IMR-90 (cell line): ENCODE data around the gene CYP8B1. TPM values are rescaled to one million over a fixed set of nuclear protein-coding genes. Genes with fewer than 3 reads are reported as not detected.
A peak's percentile ranks its signal among the peaks of the same experiment; 100 is the strongest.

Source experiments
- ATAC-seq: fragments of 200-7000 bp; cut with Tn5 transposase; 2 replicates; pipeline ENCODE4 v1.9.1; 2020; ENCODE audit warnings: low read depth, mild to moderate bottlenecking, moderate library complexity
- BruUV-seq: library from RNA; stranded (reverse); fragments of 400-500 nt; replicated peaks from 2 replicates; lab custom pipeline; 2021; lab: Mats Ljungman, UMichigan
- CTCF ChIA-PET: fragments of 300-600 bp; formaldehyde crosslinking; extraction: SDS; loops from one replicate; lab custom pipeline; 2021; ENCODE audit warnings: antibody characterized with exemption; lab: Yijun Ruan, JAX
- POLR2A ChIA-PET: fragments of 300-600 bp; sonication (Branson Sonifier 250); formaldehyde crosslinking; loops from one replicate; lab custom pipeline; 2022; ENCODE audit warnings: antibody characterized with exemption; ENCODE audit not compliant: unreplicated experiment; lab: Charles Lee
- DNase-seq: peaks from one replicate; pipeline ENCODE4 v3.0.0; 2013
- H2AFZ ChIP-seq: replicated peaks from 2 replicates; pipeline ENCODE3; 2013; ENCODE audit warnings: low read length, mild to moderate bottlenecking; ENCODE audit not compliant: poor library complexity
- H2AK5ac ChIP-seq: 2 replicates; pipeline ENCODE4 v1.6.1; 2013; ENCODE audit warnings: low read depth, low read length, inconsistent platforms
- H2AK9ac ChIP-seq: replicated peaks from 2 replicates; pipeline ENCODE3; 2013; ENCODE audit warnings: mild to moderate bottlenecking, low read depth, low read length, moderate library complexity; ENCODE audit not compliant: poor library complexity
- H2BK120ac ChIP-seq: 2 replicates; pipeline ENCODE4 v1.6.1; 2013; ENCODE audit warnings: low read depth, low read length, inconsistent platforms
- H2BK15ac ChIP-seq: 3 replicates; pipeline ENCODE4 v1.6.1; 2013; ENCODE audit warnings: low read depth, low read length, inconsistent platforms
- H2BK20ac ChIP-seq: 2 replicates; pipeline ENCODE4 v1.6.1; 2013; ENCODE audit warnings: low read depth, mild to moderate bottlenecking, inconsistent platforms, low read length, moderate library complexity
- H2BK5ac ChIP-seq: 2 replicates; pipeline ENCODE4 v1.6.1; 2013; ENCODE audit warnings: mild to moderate bottlenecking, low read depth, low read length, inconsistent platforms; ENCODE audit not compliant: poor library complexity, severe bottlenecking
- H3K14ac ChIP-seq: replicated peaks from 2 replicates; pipeline ENCODE4 v1.6.1; 2013; ENCODE audit warnings: low read depth, low read length, inconsistent platforms
- H3K18ac ChIP-seq: 2 replicates; pipeline ENCODE4 v1.6.1; 2013; ENCODE audit warnings: low read depth, low read length, control low read depth
- H3K23ac ChIP-seq: 2 replicates; pipeline ENCODE4 v1.6.1; 2013; ENCODE audit warnings: low read depth, low read length, inconsistent platforms
- H3K27ac ChIP-seq: 2 replicates; pipeline ENCODE4 v1.5.1; 2013; ENCODE audit warnings: mild to moderate bottlenecking, control low read depth, low read length; ENCODE audit not compliant: insufficient read depth
- H3K27me3 ChIP-seq: 2 replicates; pipeline ENCODE4 v1.6.1; 2013; ENCODE audit warnings: low read length; ENCODE audit not compliant: control insufficient read depth, insufficient read depth
- H3K36me3 ChIP-seq: 2 replicates; pipeline ENCODE4 v1.6.1; 2013; ENCODE audit warnings: low read length, mixed read lengths; ENCODE audit not compliant: control insufficient read depth, insufficient read depth
- H3K4ac ChIP-seq: 2 replicates; pipeline ENCODE4 v1.6.1; 2013; ENCODE audit warnings: low read depth, low read length, inconsistent platforms
- H3K4me1 ChIP-seq: 2 replicates; pipeline ENCODE4 v1.6.1; 2013; ENCODE audit warnings: low read length, mixed read lengths; ENCODE audit not compliant: control insufficient read depth, insufficient read depth
- H3K4me2 ChIP-seq: 2 replicates; pipeline ENCODE4 v1.6.1; 2013; ENCODE audit warnings: low read depth, mild to moderate bottlenecking, control low read depth, low read length, moderate library complexity
- H3K4me3 ChIP-seq: 2 replicates; pipeline ENCODE4 v1.5.1; 2013; ENCODE audit warnings: low read depth, mild to moderate bottlenecking, control low read depth, low read length, moderate library complexity; ENCODE audit not compliant: insufficient read depth
- H3K56ac ChIP-seq: 2 replicates; pipeline ENCODE4 v1.6.1; 2013; ENCODE audit warnings: low read length, inconsistent platforms; ENCODE audit not compliant: insufficient read depth; ENCODE audit errors: extremely low read depth
- H3K79me1 ChIP-seq, 2 experiments: 2 replicates each; pipeline ENCODE4 v1.6.1; 2013; ENCODE audit warnings: low read length in 2 of 2, inconsistent platforms in 1 of 2, low read depth in 1 of 2
- H3K9ac ChIP-seq: 2 replicates; pipeline ENCODE4 v1.6.1; 2013; ENCODE audit warnings: low read depth, low read length, control low read depth
- H3K9me1 ChIP-seq: 2 replicates; pipeline ENCODE4 v1.6.1; 2013; ENCODE audit warnings: low read length, inconsistent platforms; ENCODE audit not compliant: insufficient read depth
- H3K9me3 ChIP-seq: 2 replicates; pipeline ENCODE4 v1.6.1; 2013; ENCODE audit warnings: low read length; ENCODE audit not compliant: control insufficient read depth, insufficient read depth
- H4K20me1 ChIP-seq: 2 replicates; pipeline ENCODE4 v1.6.1; 2013; ENCODE audit warnings: low read length, inconsistent platforms; ENCODE audit not compliant: insufficient read depth
- H4K5ac ChIP-seq: 2 replicates; pipeline ENCODE4 v1.6.1; 2013; ENCODE audit warnings: mild to moderate bottlenecking, low read depth, low read length, control low read depth
- H4K8ac ChIP-seq, 2 experiments: 2 replicates each; pipeline ENCODE4 v1.6.1; 2013; ENCODE audit warnings: low read depth in 2 of 2, low read length in 2 of 2, control low read depth in 1 of 2, inconsistent platforms in 1 of 2
- H4K91ac ChIP-seq: 2 replicates; pipeline ENCODE4 v1.6.1; 2013; ENCODE audit warnings: low read depth, low read length, inconsistent platforms; ENCODE audit not compliant: insufficient read depth
- BHLHE40 ChIP-seq: fragments of 150-350 bp; IDR thresholded peaks from 2 replicates; pipeline ENCODE4 v1.6.1; 2016; ENCODE audit warnings: mild to moderate bottlenecking, low read depth, low read length
- ELK1 ChIP-seq: fragments of 150-350 bp; IDR thresholded peaks from 2 replicates; pipeline ENCODE4 v1.6.1; 2016; ENCODE audit warnings: low read depth, mild to moderate bottlenecking, low read length, moderate library complexity, borderline replicate concordance
- FOS ChIP-seq: fragments of 150-350 bp; IDR thresholded peaks from 2 replicates; pipeline ENCODE4 v1.6.1; 2016; ENCODE audit warnings: low read depth, low read length
- MAFK ChIP-seq: IDR thresholded peaks from 2 replicates; pipeline ENCODE4 v1.6.1; 2012; ENCODE audit warnings: low read depth, low read length, improper control_type of control experiment
- MAZ ChIP-seq: IDR thresholded peaks from 2 replicates; pipeline ENCODE4 v1.6.1; 2012; ENCODE audit warnings: low read depth, mild to moderate bottlenecking, low read length, improper control_type of control experiment, moderate library complexity, borderline replicate concordance
- MXI1 ChIP-seq: IDR thresholded peaks from 2 replicates; pipeline ENCODE4 v1.6.1; 2012; ENCODE audit warnings: low read depth, mild to moderate bottlenecking, low read length, moderate library complexity, borderline replicate concordance
- NFE2L2 ChIP-seq: fragments of 150-350 bp; IDR thresholded peaks from 2 replicates; pipeline ENCODE4 v1.6.1; 2016; ENCODE audit warnings: low read depth, mild to moderate bottlenecking, low read length
- POLR2A ChIP-seq: IDR thresholded peaks from 2 replicates; pipeline ENCODE4 v1.6.1; 2012; ENCODE audit warnings: mild to moderate bottlenecking, low read depth, low read length
- SMC3 ChIP-seq: fragments of 150-350 bp; IDR thresholded peaks from 2 replicates; pipeline ENCODE4 v1.6.1; 2016; ENCODE audit warnings: low read depth, mild to moderate bottlenecking, antibody characterized with exemption, low read length, moderate library complexity
- WGBS, 2 experiments: methylation state at CpG; one replicate each; pipeline versions ENCODE4 v1.1.5 to v1.1.7; 2013; ENCODE audit warnings: missing lambda C conversion rate in 2 of 2; ENCODE audit not compliant: insufficient read length in 1 of 2; ENCODE audit errors: extremely low coverage in 2 of 2; 5-methylcytosine and 5-hydroxymethylcytosine counted together
- dilution Hi-C: fragments of 300-500 bp; cut with HindIII; formaldehyde crosslinking; loops from one replicate; pipeline ENCODE4 v1.14.3; 2018; ENCODE audit warnings: low sequenced_read_pairs; ENCODE audit not compliant: unreplicated experiment
- in situ Hi-C: fragments of 300-500 bp; cut with MboI; formaldehyde crosslinking; loops from 3 replicates; pipeline ENCODE4 v1.14.3; 2019; ENCODE audit warnings: low sequenced_read_pairs, inconsistent platforms, mixed read lengths
- intact Hi-C: fragments of 100-400 bp; cut with micrococcal nuclease; formaldehyde crosslinking; loops from 2 replicates; pipeline ENCODE4 v1.10.0; 2022
- polyA plus RNA-seq, 3 experiments: library from polyadenylated mRNA; depleted of rRNA; stranded (reverse); fragments of >200 nt; gene quantifications; 2 replicates each; pipeline ENCODE4 v1.2.3, GENCODE V29; 2012; ENCODE audit warnings: low replicate concordance in 1 of 3
- total RNA-seq: library from RNA; depleted of rRNA; stranded (reverse); fragments of >200 nt; gene quantifications from 2 replicates; pipeline ENCODE4 v1.2.3, GENCODE V29; 2012; rRNA removed

CYP8B1 gene
- total and polyA plus RNA-seq, 2 of the 4 experiments (the other 2 are of a cell fraction), result not detected

- H2AK5ac ChIP-seq, result no peak overlapping the region
- peak overlapping the region; percentile 62; the same call in 1 of the 2 replicates for H4K91ac ChIP-seq
- ChIA-PET POLR2A (no interaction called here), CTCF (interaction anchor here (0.5 to 0.6 kb wide), 2 partner anchors 1402 to 1774 kb away, joined by 3 read pairs; no protein-coding TSS in a partner anchor)
- peak overlapping the region; percentile 88 for H2BK120ac ChIP-seq
- H3K27ac ChIP-seq, result no peak overlapping the region
- TF ChIP-seq SMC3 (no peak), NFE2L2 (no peak), MXI1 (no peak), FOS (no peak), ELK1 (no peak), MAZ (no peak), BHLHE40 (no peak), POLR2A (no peak), MAFK (no peak)
- H2AK9ac ChIP-seq, result peak overlapping the region; percentile 55
- H2BK20ac ChIP-seq, result peak overlapping the region; percentile 76
- no peaks in the 10 kb centered on the region for H3K36me3 ChIP-seq
- intact Hi-C loops (no loop called here), in situ Hi-C loops (no loop called here), dilution Hi-C loops (no loop called here)
- H3K27me3 ChIP-seq, result peaks cover 10% of the 10 kb centered on the region
- H4K20me1 ChIP-seq, result no peaks in the 10 kb centered on the region
- no peaks in the 10 kb centered on the region for H3K9me3 ChIP-seq
- peaks cover 5% of the 10 kb centered on the region for H3K4me1 ChIP-seq
- peak overlapping the region; percentile 58; the same call in 1 of the 2 replicates for H3K14ac ChIP-seq
- DNase-seq, result peak; percentile 13
- peak overlapping the region; percentile 100 for H3K18ac ChIP-seq
- H2BK15ac ChIP-seq, result no peak overlapping the region
- H4K5ac ChIP-seq, result peak overlapping the region; percentile 82
- no peak overlapping the region for H3K56ac ChIP-seq
- ATAC-seq, result peak; percentile 57
- H3K4me2 ChIP-seq, result peak overlapping the region; percentile 28; the same call in 1 of the 2 replicates
- H3K4me3 ChIP-seq, result no peak overlapping the region
- peak overlapping the region in 1 of 2 experiments; percentile 86; a peak in 3 of 4 replicates for H4K8ac ChIP-seq
- WGBS, 2 experiments, result 62% methylated on average over 2 of the region's 3 CpGs; no CpG with 5 or more reads in 1 of the 2 experiments
- BruUV-seq, result no TSS peak
- peak overlapping the region; percentile 4; the same call in 1 of the 2 replicates for H3K23ac ChIP-seq
- H2AFZ ChIP-seq, result peak overlapping the region; percentile 72
- peaks cover 4% of the 10 kb centered on the region; the same call in 1 of the 2 replicates for H3K9me1 ChIP-seq
- no peaks in the 10 kb centered on the region for H3K79me1 ChIP-seq
- peak overlapping the region; percentile 14; the same call in 1 of the 2 replicates for H3K9ac ChIP-seq
- H2BK5ac ChIP-seq, result peak overlapping the region; percentile 73
- H3K4ac ChIP-seq, result peak overlapping the region; percentile 71
Measured at GRCh38 chr3:42822828-42823227, 52.9 kb downstream of the CYP8B1 start.

Other genes with a start within 250 kb of the CYP8B1 start
- gene ZBTB47, start 222.2 kb downstream of the CYP8B1 start, total RNA-seq, result 9.7 and 10.9 TPM in 2 replicates
- 16.8 and 17.3 TPM in 2 replicates for gene ZBTB47, start 222.2 kb downstream of the CYP8B1 start, polyA plus RNA-seq (2012; rRNA removed)
- not detected in 2 replicates for gene KLHL40, start 190.3 kb downstream of the CYP8B1 start, total RNA-seq
- not detected in 2 replicates for gene KLHL40, start 190.3 kb downstream of the CYP8B1 start, polyA plus RNA-seq (2012; rRNA removed)
- not detected in 2 replicates for gene HHATL, start 173.1 kb downstream of the CYP8B1 start, total RNA-seq
- not detected in 2 replicates for gene HHATL, start 173.1 kb downstream of the CYP8B1 start, polyA plus RNA-seq (2012; rRNA removed)
- 0.18 and 0.28 TPM in 2 replicates for gene CCDC13, start 102.6 kb downstream of the CYP8B1 start, total RNA-seq
- gene CCDC13, start 102.6 kb downstream of the CYP8B1 start, polyA plus RNA-seq (2012; rRNA removed), result 0.19 TPM in 2 replicates
- gene HIGD1A, start 71.4 kb downstream of the CYP8B1 start, total RNA-seq, result 86.6 and 201 TPM in 2 replicates
- gene HIGD1A, start 71.4 kb downstream of the CYP8B1 start, polyA plus RNA-seq (2012; rRNA removed), result 106 and 137 TPM in 2 replicates
- gene ACKR2, start 66.4 kb downstream of the CYP8B1 start, total RNA-seq, result not detected in 2 replicates
- 0.07 and 0.10 TPM in 2 replicates for gene ACKR2, start 66.4 kb downstream of the CYP8B1 start, polyA plus RNA-seq (2012; rRNA removed)
- gene ZNF662, start 30.3 kb upstream of the CYP8B1 start, total RNA-seq, result 0.28 and 0.54 TPM in 2 replicates
- 0.29 and 0.30 TPM in 2 replicates for gene ZNF662, start 30.3 kb upstream of the CYP8B1 start, polyA plus RNA-seq (2012; rRNA removed)
- gene GASK1A, start 103.4 kb upstream of the CYP8B1 start, total RNA-seq, result 0.18 and 0.28 TPM in 2 replicates
- 0.06 and 0.19 TPM in 2 replicates for gene GASK1A, start 103.4 kb upstream of the CYP8B1 start, polyA plus RNA-seq (2012; rRNA removed)
- 6.4 and 7.5 TPM in 2 replicates for gene POMGNT2, start 230.2 kb upstream of the CYP8B1 start, total RNA-seq
- 16.2 and 19.4 TPM in 2 replicates for gene POMGNT2, start 230.2 kb upstream of the CYP8B1 start, polyA plus RNA-seq (2012; rRNA removed)